Measurements from ENCODE around the gene ICAM1. TPM values are rescaled to one million over a fixed set of nuclear protein-coding genes. Genes with fewer than 3 reads are reported as not detected.

The ICAM1 gene
- polyA plus RNA-seq, 2 of the 4 experiments (the other 2 are of a cell fraction), result 1.2 to 1.4 TPM

- H3K4me2 ChIP-seq, result no peak overlapping the region
- no peaks in the 10 kb centered on the region for H3K9me3 ChIP-seq
- WGBS (ENCODE audit: missing lambda C conversion rate), result 64% methylated on average over 9 of the region's 9 CpGs
- no peaks in the 10 kb centered on the region for H3K4me1 ChIP-seq
- H3K27ac ChIP-seq, result no peak overlapping the region
- no peak for DNase-seq (ENCODE audit: low read depth in 1 of 2, low spot score in 1 of 2)
- no peak for TF ChIP-seq RFX5 (IDR thresholded peaks at IDR 0.05)
- no peak for TF ChIP-seq HES2 (IDR thresholded peaks at IDR 0.05)
- no peak for TF ChIP-seq PBX3 (IDR thresholded peaks at IDR 0.05)
- no peak for TF ChIP-seq RARB (CRISPR knock-in tag; IDR thresholded peaks at IDR 0.05)
- no peak for TF ChIP-seq HOXB13 (CRISPR knock-in tag; IDR thresholded peaks at IDR 0.05; ENCODE audit: low read depth)
- no peak for TF ChIP-seq REST (IDR thresholded peaks at IDR 0.05)
- no peak for TF ChIP-seq HMGXB4 (CRISPR knock-in tag; IDR thresholded peaks at IDR 0.05; ENCODE audit: borderline replicate concordance)
- no peak for TF ChIP-seq BCL3 (IDR thresholded peaks at IDR 0.05)
- TF ChIP-seq SMC3 (IDR thresholded peaks at IDR 0.05), result no peak
- TF ChIP-seq KDM5A (IDR thresholded peaks at IDR 0.05), result no peak
- no peak for TF ChIP-seq POLR2AphosphoS2 (conservative IDR thresholded peaks at IDR 0.05; ENCODE audit: low read length)
- no peak for TF ChIP-seq E2F6 (IDR thresholded peaks at IDR 0.05; ENCODE audit: borderline replicate concordance, low read depth)
- no peak for TF ChIP-seq CBX2 (IDR thresholded peaks at IDR 0.05; ENCODE audit: borderline replicate concordance, low read depth)
- no peak for TF ChIP-seq ZSCAN20 (CRISPR knock-in tag; IDR thresholded peaks at IDR 0.05)
- TF ChIP-seq EP300 (IDR thresholded peaks at IDR 0.05), result no peak
- no peak for TF ChIP-seq RCOR1 (IDR thresholded peaks at IDR 0.05; ENCODE audit: low read depth, low read length)
- ChIA-PET POLR2A (no interaction called here), CTCF (interaction anchor here (1.0 to 1.4 kb wide), 3 partner anchors 13 to 23 kb away, joined by 3 to 7 read pairs (median 5); no protein-coding TSS in a partner anchor)
- ATAC-seq, result no peak; a peak in 1 of 6 replicates
- no peak for FAIRE-seq
- H3K4me3 ChIP-seq, result no peak overlapping the region
Observed at GRCh38 chr19:10245189-10245939, 25.6 kb upstream of the ICAM1 start.

- Histone ChIP-seq H3K4me3 (no peak overlapping the region), H3K9me3 (no peaks in the 10 kb centered on the region), H3K4me2 (no peak overlapping the region), H3K27ac (no peak overlapping the region), H3K4me1 (no peaks in the 10 kb centered on the region)
- TF ChIP-seq RAD21 (conservative IDR thresholded peaks at IDR 0.05 in 1 of 2, IDR thresholded peaks at IDR 0.05 in 1 of 2), result no peak
- FAIRE-seq (no peak), ATAC-seq (no peak), DNase-seq (ENCODE audit: low read depth in 1 of 2, low spot score in 1 of 2) (no peak)
- ChIA-PET CTCF (interaction anchor here (1.1 to 1.6 kb wide), 4 partner anchors 12 to 316 kb away, joined by 3 to 8 read pairs (median 5); no protein-coding TSS in a partner anchor), POLR2A (no interaction called here)
- 62% methylated on average over 6 of the region's 6 CpGs for WGBS (ENCODE audit: missing lambda C conversion rate)
Observed at GRCh38 chr19:10246511-10246910, 24.4 kb upstream of the ICAM1 start.
